ENCODE measurements around the gene CDRT4. TPM values are rescaled to one million over a fixed set of nuclear protein-coding genes. Genes with fewer than 3 reads are reported as not detected.

Gene CDRT4
- polyA plus RNA-seq, 2 of the 4 experiments (the other 2 are of a cell fraction) = 0.58 to 5.4 TPM

DNA sequence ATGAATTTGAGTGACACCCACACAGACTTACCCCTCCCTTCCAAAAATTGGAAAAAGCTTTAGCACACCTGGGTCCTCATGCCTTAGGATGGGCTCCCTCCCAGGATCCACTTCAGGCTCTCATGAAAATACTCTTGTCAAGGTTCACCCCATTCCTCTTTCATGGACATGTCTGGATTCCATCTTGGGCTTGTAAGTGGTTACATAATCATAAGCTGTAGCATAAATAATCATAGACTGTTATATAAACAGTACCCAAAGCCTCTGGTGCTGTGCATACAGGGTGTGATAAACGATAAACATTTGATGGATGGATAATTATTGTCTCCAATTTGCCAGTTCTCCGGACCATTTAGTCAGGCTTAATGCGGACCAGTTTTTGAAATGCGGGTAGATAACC is 72.3 kb downstream of the CDRT4 start:
- FAIRE-seq (no peak), ATAC-seq (no peak), DNase-seq (ENCODE audit: low read depth in 1 of 2, low spot score in 1 of 2) (no peak)
- Histone ChIP-seq H3K4me3 (no peak overlapping the region), H3K9me3 (no peaks in the 10 kb centered on the region), H3K27ac (no peak overlapping the region), H3K4me2 (no peak overlapping the region), H3K4me1 (peaks cover 10% of the 10 kb centered on the region; the same call in 1 of the 3 replicates)
- TF ChIP-seq MAZ (IDR thresholded peaks at IDR 0.05; ENCODE audit: borderline replicate concordance, low read depth, low read length) = no peak
- TF ChIP-seq, protein P1, sequence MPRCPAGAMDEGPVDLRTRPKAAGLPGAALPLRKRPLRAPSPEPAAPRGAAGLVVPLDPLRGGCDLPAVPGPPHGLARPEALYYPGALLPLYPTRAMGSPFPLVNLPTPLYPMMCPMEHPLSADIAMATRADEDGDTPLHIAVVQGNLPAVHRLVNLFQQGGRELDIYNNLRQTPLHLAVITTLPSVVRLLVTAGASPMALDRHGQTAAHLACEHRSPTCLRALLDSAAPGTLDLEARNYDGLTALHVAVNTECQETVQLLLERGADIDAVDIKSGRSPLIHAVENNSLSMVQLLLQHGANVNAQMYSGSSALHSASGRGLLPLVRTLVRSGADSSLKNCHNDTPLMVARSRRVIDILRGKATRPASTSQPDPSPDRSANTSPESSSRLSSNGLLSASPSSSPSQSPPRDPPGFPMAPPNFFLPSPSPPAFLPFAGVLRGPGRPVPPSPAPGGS (IDR thresholded peaks at IDR 0.05) = no peak
- TF ChIP-seq ZNF302 (CRISPR knock-in tag; IDR thresholded peaks at IDR 0.05) = no peak
- no peak for TF ChIP-seq RCOR1 (IDR thresholded peaks at IDR 0.05; ENCODE audit: low read depth, low read length)
- CTCF ChIA-PET = interaction anchor here (0.9 to 1.6 kb wide), 4 partner anchors 8 to 165 kb away, joined by 3 to 8 read pairs (median 3); no protein-coding TSS in a partner anchor
- POLR2A ChIA-PET = no interaction called here
- WGBS (ENCODE audit: missing lambda C conversion rate) = 59% methylated on average over 4 of the region's 4 CpGs

- no peak for TF ChIP-seq FOXS1 (CRISPR knock-in tag; IDR thresholded peaks at IDR 0.05)
- no peak for TF ChIP-seq FOSL2 (IDR thresholded peaks at IDR 0.05)
- TF ChIP-seq FOSL2 (CRISPR knock-in tag; IDR thresholded peaks at IDR 0.05) = no peak
- Histone ChIP-seq H3K4me1 (peaks cover 2% of the 10 kb centered on the region; the same call in 1 of the 3 replicates), H3K9me3 (peaks cover 4% of the 10 kb centered on the region), H3K4me2 (no peak overlapping the region), H3K4me3 (no peak overlapping the region), H3K27ac (no peak overlapping the region)
- FAIRE-seq (no peak), DNase-seq (ENCODE audit: low read depth in 1 of 2, low spot score in 1 of 2) (no peak), ATAC-seq (no peak)
- CTCF ChIA-PET = no interaction called here
- POLR2A ChIA-PET = no interaction called here
- 77% methylated on average over 7 of the region's 7 CpGs for WGBS (ENCODE audit: missing lambda C conversion rate)
These were observed 74.0 kb downstream of the CDRT4 start for GRCh38 chr17:15393414-15393813.

- WGBS (ENCODE audit: missing lambda C conversion rate) = 24% methylated on average over 5 of the region's 5 CpGs
- FAIRE-seq = no peak
- H3K4me1 ChIP-seq = no peaks in the 10 kb centered on the region
- TF ChIP-seq POLR2A (IDR thresholded peaks at IDR 0.05; ENCODE audit: low read length) (no peak), TFCP2L1 (CRISPR knock-in tag; IDR thresholded peaks at IDR 0.05) (no peak), HOXB5 (CRISPR knock-in tag; IDR thresholded peaks at IDR 0.05) (no peak), SREBF2 (IDR thresholded peaks at IDR 0.05) (no peak), TP53 (CRISPR knock-in tag; IDR thresholded peaks at IDR 0.05) (no peak), FOSB (CRISPR knock-in tag; IDR thresholded peaks at IDR 0.05) (no peak), NR3C1 (IDR thresholded peaks at IDR 0.05) (no peak)
- TF ChIP-seq, protein P2, sequence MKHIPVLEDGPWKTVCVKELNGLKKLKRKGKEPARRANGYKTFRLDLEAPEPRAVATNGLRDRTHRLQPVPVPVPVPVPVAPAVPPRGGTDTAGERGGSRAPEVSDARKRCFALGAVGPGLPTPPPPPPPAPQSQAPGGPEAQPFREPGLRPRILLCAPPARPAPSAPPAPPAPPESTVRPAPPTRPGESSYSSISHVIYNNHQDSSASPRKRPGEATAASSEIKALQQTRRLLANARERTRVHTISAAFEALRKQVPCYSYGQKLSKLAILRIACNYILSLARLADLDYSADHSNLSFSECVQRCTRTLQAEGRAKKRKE (CRISPR knock-in tag; IDR thresholded peaks at IDR 0.05; ENCODE audit: low read depth) = no peak
- TF ChIP-seq, protein P3, sequence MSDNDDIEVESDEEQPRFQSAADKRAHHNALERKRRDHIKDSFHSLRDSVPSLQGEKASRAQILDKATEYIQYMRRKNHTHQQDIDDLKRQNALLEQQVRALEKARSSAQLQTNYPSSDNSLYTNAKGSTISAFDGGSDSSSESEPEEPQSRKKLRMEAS (IDR thresholded peaks at IDR 0.05) = no peak
- TF ChIP-seq, protein P4, sequence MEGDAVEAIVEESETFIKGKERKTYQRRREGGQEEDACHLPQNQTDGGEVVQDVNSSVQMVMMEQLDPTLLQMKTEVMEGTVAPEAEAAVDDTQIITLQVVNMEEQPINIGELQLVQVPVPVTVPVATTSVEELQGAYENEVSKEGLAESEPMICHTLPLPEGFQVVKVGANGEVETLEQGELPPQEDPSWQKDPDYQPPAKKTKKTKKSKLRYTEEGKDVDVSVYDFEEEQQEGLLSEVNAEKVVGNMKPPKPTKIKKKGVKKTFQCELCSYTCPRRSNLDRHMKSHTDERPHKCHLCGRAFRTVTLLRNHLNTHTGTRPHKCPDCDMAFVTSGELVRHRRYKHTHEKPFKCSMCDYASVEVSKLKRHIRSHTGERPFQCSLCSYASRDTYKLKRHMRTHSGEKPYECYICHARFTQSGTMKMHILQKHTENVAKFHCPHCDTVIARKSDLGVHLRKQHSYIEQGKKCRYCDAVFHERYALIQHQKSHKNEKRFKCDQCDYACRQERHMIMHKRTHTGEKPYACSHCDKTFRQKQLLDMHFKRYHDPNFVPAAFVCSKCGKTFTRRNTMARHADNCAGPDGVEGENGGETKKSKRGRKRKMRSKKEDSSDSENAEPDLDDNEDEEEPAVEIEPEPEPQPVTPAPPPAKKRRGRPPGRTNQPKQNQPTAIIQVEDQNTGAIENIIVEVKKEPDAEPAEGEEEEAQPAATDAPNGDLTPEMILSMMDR (IDR thresholded peaks at IDR 0.05) = no peak
- H3K4me2 ChIP-seq = no peak overlapping the region
- no peak overlapping the region for H3K27ac ChIP-seq
- ChIA-PET CTCF (interaction anchor here (1.3 kb wide), 2 partner anchors 17 to 134 kb away, joined by 3 to 4 read pairs; no protein-coding TSS in a partner anchor), POLR2A (no interaction called here)
- no peak overlapping the region for H3K4me3 ChIP-seq
- peak in 1 of 2 experiments; percentile 15 for DNase-seq (ENCODE audit: low read depth in 1 of 2, low spot score in 1 of 2)
- peaks cover 14% of the 10 kb centered on the region for H3K9me3 ChIP-seq
- peak; percentile 47 to 58; a peak in 5 of 6 replicates for ATAC-seq
These were observed 75.1 kb downstream of the CDRT4 start for GRCh38 chr17:15392326-15392741.

All from A549 (cell line).